IMR-90 (cell line): ENCODE measurements around the gene GRIN2D. TPM values are rescaled to one million over a fixed set of nuclear protein-coding genes. Genes with fewer than 3 reads are reported as not detected.

Experiments
- ATAC-seq: fragments of 200-7000 bp; cut with Tn5 transposase; 2 replicates; pipeline ENCODE4 v1.9.1; 2020; ENCODE audit warnings: low read depth, mild to moderate bottlenecking, moderate library complexity
- BruUV-seq: library from RNA; stranded (reverse); fragments of 400-500 nt; replicated peaks from 2 replicates; lab custom pipeline; 2021; lab: Mats Ljungman, UMichigan
- CTCF ChIA-PET: fragments of 300-600 bp; formaldehyde crosslinking; extraction: SDS; loops from one replicate; lab custom pipeline; 2021; ENCODE audit warnings: antibody characterized with exemption; lab: Yijun Ruan, JAX
- POLR2A ChIA-PET: fragments of 300-600 bp; sonication (Branson Sonifier 250); formaldehyde crosslinking; loops from one replicate; lab custom pipeline; 2022; ENCODE audit warnings: antibody characterized with exemption; ENCODE audit not compliant: unreplicated experiment; lab: Charles Lee
- DNase-seq: peaks from one replicate; pipeline ENCODE4 v3.0.0; 2013
- H2AFZ ChIP-seq: replicated peaks from 2 replicates; pipeline ENCODE3; 2013; ENCODE audit warnings: low read length, mild to moderate bottlenecking; ENCODE audit not compliant: poor library complexity
- H2AK5ac ChIP-seq: 2 replicates; pipeline ENCODE4 v1.6.1; 2013; ENCODE audit warnings: low read depth, low read length, inconsistent platforms
- H2AK9ac ChIP-seq: replicated peaks from 2 replicates; pipeline ENCODE3; 2013; ENCODE audit warnings: mild to moderate bottlenecking, low read depth, low read length, moderate library complexity; ENCODE audit not compliant: poor library complexity
- H2BK120ac ChIP-seq: 2 replicates; pipeline ENCODE4 v1.6.1; 2013; ENCODE audit warnings: low read depth, low read length, inconsistent platforms
- H2BK15ac ChIP-seq: 3 replicates; pipeline ENCODE4 v1.6.1; 2013; ENCODE audit warnings: low read depth, low read length, inconsistent platforms
- H2BK20ac ChIP-seq: 2 replicates; pipeline ENCODE4 v1.6.1; 2013; ENCODE audit warnings: low read depth, mild to moderate bottlenecking, inconsistent platforms, low read length, moderate library complexity
- H2BK5ac ChIP-seq: 2 replicates; pipeline ENCODE4 v1.6.1; 2013; ENCODE audit warnings: mild to moderate bottlenecking, low read depth, low read length, inconsistent platforms; ENCODE audit not compliant: poor library complexity, severe bottlenecking
- H3K14ac ChIP-seq: replicated peaks from 2 replicates; pipeline ENCODE4 v1.6.1; 2013; ENCODE audit warnings: low read depth, low read length, inconsistent platforms
- H3K18ac ChIP-seq: 2 replicates; pipeline ENCODE4 v1.6.1; 2013; ENCODE audit warnings: low read depth, low read length, control low read depth
- H3K23ac ChIP-seq: 2 replicates; pipeline ENCODE4 v1.6.1; 2013; ENCODE audit warnings: low read depth, low read length, inconsistent platforms
- H3K27ac ChIP-seq: 2 replicates; pipeline ENCODE4 v1.5.1; 2013; ENCODE audit warnings: mild to moderate bottlenecking, control low read depth, low read length; ENCODE audit not compliant: insufficient read depth
- H3K27me3 ChIP-seq: 2 replicates; pipeline ENCODE4 v1.6.1; 2013; ENCODE audit warnings: low read length; ENCODE audit not compliant: control insufficient read depth, insufficient read depth
- H3K36me3 ChIP-seq: 2 replicates; pipeline ENCODE4 v1.6.1; 2013; ENCODE audit warnings: low read length, mixed read lengths; ENCODE audit not compliant: control insufficient read depth, insufficient read depth
- H3K4ac ChIP-seq: 2 replicates; pipeline ENCODE4 v1.6.1; 2013; ENCODE audit warnings: low read depth, low read length, inconsistent platforms
- H3K4me1 ChIP-seq: 2 replicates; pipeline ENCODE4 v1.6.1; 2013; ENCODE audit warnings: low read length, mixed read lengths; ENCODE audit not compliant: control insufficient read depth, insufficient read depth
- H3K4me2 ChIP-seq: 2 replicates; pipeline ENCODE4 v1.6.1; 2013; ENCODE audit warnings: low read depth, mild to moderate bottlenecking, control low read depth, low read length, moderate library complexity
- H3K4me3 ChIP-seq: 2 replicates; pipeline ENCODE4 v1.5.1; 2013; ENCODE audit warnings: low read depth, mild to moderate bottlenecking, control low read depth, low read length, moderate library complexity; ENCODE audit not compliant: insufficient read depth
- H3K56ac ChIP-seq: 2 replicates; pipeline ENCODE4 v1.6.1; 2013; ENCODE audit warnings: low read length, inconsistent platforms; ENCODE audit not compliant: insufficient read depth; ENCODE audit errors: extremely low read depth
- H3K79me1 ChIP-seq, 2 experiments: 2 replicates each; pipeline ENCODE4 v1.6.1; 2013; ENCODE audit warnings: low read length in 2 of 2, inconsistent platforms in 1 of 2, low read depth in 1 of 2
- H3K9ac ChIP-seq: 2 replicates; pipeline ENCODE4 v1.6.1; 2013; ENCODE audit warnings: low read depth, low read length, control low read depth
- H3K9me1 ChIP-seq: 2 replicates; pipeline ENCODE4 v1.6.1; 2013; ENCODE audit warnings: low read length, inconsistent platforms; ENCODE audit not compliant: insufficient read depth
- H3K9me3 ChIP-seq: 2 replicates; pipeline ENCODE4 v1.6.1; 2013; ENCODE audit warnings: low read length; ENCODE audit not compliant: control insufficient read depth, insufficient read depth
- H4K20me1 ChIP-seq: 2 replicates; pipeline ENCODE4 v1.6.1; 2013; ENCODE audit warnings: low read length, inconsistent platforms; ENCODE audit not compliant: insufficient read depth
- H4K5ac ChIP-seq: 2 replicates; pipeline ENCODE4 v1.6.1; 2013; ENCODE audit warnings: mild to moderate bottlenecking, low read depth, low read length, control low read depth
- H4K8ac ChIP-seq, 2 experiments: 2 replicates each; pipeline ENCODE4 v1.6.1; 2013; ENCODE audit warnings: low read depth in 2 of 2, low read length in 2 of 2, control low read depth in 1 of 2, inconsistent platforms in 1 of 2
- H4K91ac ChIP-seq: 2 replicates; pipeline ENCODE4 v1.6.1; 2013; ENCODE audit warnings: low read depth, low read length, inconsistent platforms; ENCODE audit not compliant: insufficient read depth
- BHLHE40 ChIP-seq: fragments of 150-350 bp; IDR thresholded peaks from 2 replicates; pipeline ENCODE4 v1.6.1; 2016; ENCODE audit warnings: mild to moderate bottlenecking, low read depth, low read length
- CEBPB ChIP-seq: IDR thresholded peaks from 2 replicates; pipeline ENCODE4 v1.6.1; 2012; ENCODE audit warnings: low read depth, low read length, improper control_type of control experiment
- CHD1 ChIP-seq: IDR thresholded peaks from 2 replicates; pipeline ENCODE4 v1.6.1; 2012; ENCODE audit warnings: low read depth, low read length, improper control_type of control experiment
- FOS ChIP-seq: fragments of 150-350 bp; IDR thresholded peaks from 2 replicates; pipeline ENCODE4 v1.6.1; 2016; ENCODE audit warnings: low read depth, low read length
- MAFK ChIP-seq: IDR thresholded peaks from 2 replicates; pipeline ENCODE4 v1.6.1; 2012; ENCODE audit warnings: low read depth, low read length, improper control_type of control experiment
- MAZ ChIP-seq: IDR thresholded peaks from 2 replicates; pipeline ENCODE4 v1.6.1; 2012; ENCODE audit warnings: low read depth, mild to moderate bottlenecking, low read length, improper control_type of control experiment, moderate library complexity, borderline replicate concordance
- MXI1 ChIP-seq: IDR thresholded peaks from 2 replicates; pipeline ENCODE4 v1.6.1; 2012; ENCODE audit warnings: low read depth, mild to moderate bottlenecking, low read length, moderate library complexity, borderline replicate concordance
- NFE2L2 ChIP-seq: fragments of 150-350 bp; IDR thresholded peaks from 2 replicates; pipeline ENCODE4 v1.6.1; 2016; ENCODE audit warnings: low read depth, mild to moderate bottlenecking, low read length
- POLR2A ChIP-seq: IDR thresholded peaks from 2 replicates; pipeline ENCODE4 v1.6.1; 2012; ENCODE audit warnings: mild to moderate bottlenecking, low read depth, low read length
- RAD21 ChIP-seq: IDR thresholded peaks from 2 replicates; pipeline ENCODE4 v1.6.1; 2012; ENCODE audit warnings: low read length, improper control_type of control experiment
- RCOR1 ChIP-seq: IDR thresholded peaks from 2 replicates; pipeline ENCODE4 v1.6.1; 2012; ENCODE audit warnings: mild to moderate bottlenecking, low read length, improper control_type of control experiment; ENCODE audit not compliant: insufficient replicate concordance
- RFX5 ChIP-seq: IDR thresholded peaks from 2 replicates; pipeline ENCODE4 v1.8.0; 2012; ENCODE audit warnings: low read depth, mild to moderate bottlenecking, low read length, moderate library complexity
- SMC3 ChIP-seq: fragments of 150-350 bp; IDR thresholded peaks from 2 replicates; pipeline ENCODE4 v1.6.1; 2016; ENCODE audit warnings: low read depth, mild to moderate bottlenecking, antibody characterized with exemption, low read length, moderate library complexity
- WGBS, 2 experiments: methylation state at CpG; one replicate each; pipeline versions ENCODE4 v1.1.5 to v1.1.7; 2013; ENCODE audit warnings: missing lambda C conversion rate in 2 of 2; ENCODE audit not compliant: insufficient read length in 1 of 2; ENCODE audit errors: extremely low coverage in 2 of 2; 5-methylcytosine and 5-hydroxymethylcytosine counted together
- dilution Hi-C: fragments of 300-500 bp; cut with HindIII; formaldehyde crosslinking; loops from one replicate; pipeline ENCODE4 v1.14.3; 2018; ENCODE audit warnings: low sequenced_read_pairs; ENCODE audit not compliant: unreplicated experiment
- in situ Hi-C: fragments of 300-500 bp; cut with MboI; formaldehyde crosslinking; loops from 3 replicates; pipeline ENCODE4 v1.14.3; 2019; ENCODE audit warnings: low sequenced_read_pairs, inconsistent platforms, mixed read lengths
- intact Hi-C: fragments of 100-400 bp; cut with micrococcal nuclease; formaldehyde crosslinking; loops from 2 replicates; pipeline ENCODE4 v1.10.0; 2022
- polyA plus RNA-seq, 3 experiments: library from polyadenylated mRNA; depleted of rRNA; stranded (reverse); fragments of >200 nt; gene quantifications; 2 replicates each; pipeline ENCODE4 v1.2.3, GENCODE V29; 2012; ENCODE audit warnings: low replicate concordance in 1 of 3
- total RNA-seq: library from RNA; depleted of rRNA; stranded (reverse); fragments of >200 nt; gene quantifications from 2 replicates; pipeline ENCODE4 v1.2.3, GENCODE V29; 2012
- TF ChIP-seq, protein P1 (sequence below): fragments of 150-350 bp; IDR thresholded peaks from 2 replicates; pipeline ENCODE4 v1.6.1; 2016; ENCODE audit warnings: low read depth, mild to moderate bottlenecking, low read length, moderate library complexity, borderline replicate concordance
- TF ChIP-seq, protein P2 (sequence below): fragments of 150-350 bp; IDR thresholded peaks from 2 replicates; pipeline ENCODE4 v1.6.1; 2017; ENCODE audit warnings: mild to moderate bottlenecking, antibody characterized with exemption, low read length, low read depth
- TF ChIP-seq, protein P3 (sequence below): conservative IDR thresholded peaks from 2 replicates; pipeline ENCODE4 v1.5.1; 2012; ENCODE audit warnings: mild to moderate bottlenecking, low read depth, low read length, improper control_type of control experiment

Gene GRIN2D
- total and polyA plus RNA-seq, 2 of the 4 experiments (the other 2 are of a cell fraction), result under 0.01 to 0.24 TPM

DNA sequence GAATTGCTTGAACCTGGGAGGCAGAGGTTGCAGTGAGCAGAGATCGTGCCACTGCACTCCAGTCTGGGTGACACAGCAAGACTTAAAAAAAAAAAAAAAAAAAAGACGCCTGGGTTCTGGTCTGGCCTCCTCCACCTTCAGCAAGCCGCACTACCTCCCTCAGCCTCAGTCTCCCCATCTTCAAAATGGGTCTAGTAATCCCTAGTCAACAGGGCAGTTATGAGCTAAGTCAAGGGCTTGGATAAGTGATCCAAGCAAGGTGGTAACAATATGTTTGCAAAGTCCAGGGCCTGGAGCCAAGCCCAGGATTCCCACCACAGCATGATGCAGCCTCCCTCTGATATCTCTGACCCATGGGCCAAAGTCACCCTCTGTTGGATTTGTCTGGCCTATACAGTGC lies 6.5 kb upstream of the GRIN2D start:
- H3K18ac ChIP-seq, result no peak overlapping the region
- WGBS, 2 experiments, result no CpG with 5 or more reads among the region's 3 CpGs
- no peak overlapping the region for H3K9ac ChIP-seq
- no peak for ATAC-seq
- no peaks in the 10 kb centered on the region for H3K27me3 ChIP-seq
- H4K20me1 ChIP-seq, result peaks cover 13% of the 10 kb centered on the region; the same call in 1 of the 2 replicates
- no TSS peak for BruUV-seq
- H3K4me3 ChIP-seq, result no peak overlapping the region
- no peak overlapping the region for H2BK20ac ChIP-seq
- dilution Hi-C loops (no loop called here), intact Hi-C loops (no loop called here), in situ Hi-C loops (no loop called here)
- H4K8ac ChIP-seq, result no peak overlapping the region
- no peak overlapping the region for H3K4me2 ChIP-seq
- TF ChIP-seq BHLHE40 (no peak), RCOR1 (no peak), FOS (no peak), RAD21 (no peak), POLR2A (no peak), MXI1 (no peak), MAFK (no peak), CEBPB (no peak), SMC3 (no peak), RFX5 (no peak), MAZ (no peak), NFE2L2 (no peak), CHD1 (no peak)
- TF ChIP-seq, protein P1, sequence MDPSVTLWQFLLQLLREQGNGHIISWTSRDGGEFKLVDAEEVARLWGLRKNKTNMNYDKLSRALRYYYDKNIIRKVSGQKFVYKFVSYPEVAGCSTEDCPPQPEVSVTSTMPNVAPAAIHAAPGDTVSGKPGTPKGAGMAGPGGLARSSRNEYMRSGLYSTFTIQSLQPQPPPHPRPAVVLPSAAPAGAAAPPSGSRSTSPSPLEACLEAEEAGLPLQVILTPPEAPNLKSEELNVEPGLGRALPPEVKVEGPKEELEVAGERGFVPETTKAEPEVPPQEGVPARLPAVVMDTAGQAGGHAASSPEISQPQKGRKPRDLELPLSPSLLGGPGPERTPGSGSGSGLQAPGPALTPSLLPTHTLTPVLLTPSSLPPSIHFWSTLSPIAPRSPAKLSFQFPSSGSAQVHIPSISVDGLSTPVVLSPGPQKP, result no peak
- TF ChIP-seq, protein P2, sequence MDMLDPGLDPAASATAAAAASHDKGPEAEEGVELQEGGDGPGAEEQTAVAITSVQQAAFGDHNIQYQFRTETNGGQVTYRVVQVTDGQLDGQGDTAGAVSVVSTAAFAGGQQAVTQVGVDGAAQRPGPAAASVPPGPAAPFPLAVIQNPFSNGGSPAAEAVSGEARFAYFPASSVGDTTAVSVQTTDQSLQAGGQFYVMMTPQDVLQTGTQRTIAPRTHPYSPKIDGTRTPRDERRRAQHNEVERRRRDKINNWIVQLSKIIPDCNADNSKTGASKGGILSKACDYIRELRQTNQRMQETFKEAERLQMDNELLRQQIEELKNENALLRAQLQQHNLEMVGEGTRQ, result no peak
- TF ChIP-seq, protein P3, sequence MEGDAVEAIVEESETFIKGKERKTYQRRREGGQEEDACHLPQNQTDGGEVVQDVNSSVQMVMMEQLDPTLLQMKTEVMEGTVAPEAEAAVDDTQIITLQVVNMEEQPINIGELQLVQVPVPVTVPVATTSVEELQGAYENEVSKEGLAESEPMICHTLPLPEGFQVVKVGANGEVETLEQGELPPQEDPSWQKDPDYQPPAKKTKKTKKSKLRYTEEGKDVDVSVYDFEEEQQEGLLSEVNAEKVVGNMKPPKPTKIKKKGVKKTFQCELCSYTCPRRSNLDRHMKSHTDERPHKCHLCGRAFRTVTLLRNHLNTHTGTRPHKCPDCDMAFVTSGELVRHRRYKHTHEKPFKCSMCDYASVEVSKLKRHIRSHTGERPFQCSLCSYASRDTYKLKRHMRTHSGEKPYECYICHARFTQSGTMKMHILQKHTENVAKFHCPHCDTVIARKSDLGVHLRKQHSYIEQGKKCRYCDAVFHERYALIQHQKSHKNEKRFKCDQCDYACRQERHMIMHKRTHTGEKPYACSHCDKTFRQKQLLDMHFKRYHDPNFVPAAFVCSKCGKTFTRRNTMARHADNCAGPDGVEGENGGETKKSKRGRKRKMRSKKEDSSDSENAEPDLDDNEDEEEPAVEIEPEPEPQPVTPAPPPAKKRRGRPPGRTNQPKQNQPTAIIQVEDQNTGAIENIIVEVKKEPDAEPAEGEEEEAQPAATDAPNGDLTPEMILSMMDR, result no peak
- H3K4me1 ChIP-seq, result peaks cover 4% of the 10 kb centered on the region; the same call in 1 of the 2 replicates
- H3K9me1 ChIP-seq, result peaks cover 4% of the 10 kb centered on the region; the same call in 1 of the 2 replicates
- no peak overlapping the region for H2BK15ac ChIP-seq
- H2AFZ ChIP-seq, result no peak overlapping the region
- H2AK5ac ChIP-seq, result no peak overlapping the region
- no peak overlapping the region for H4K91ac ChIP-seq
- H3K27ac ChIP-seq, result no peak overlapping the region
- ChIA-PET POLR2A (no interaction called here), CTCF (interaction anchor here (0.7 kb wide), 1 partner anchor 54 kb away, joined by 3 read pairs; no protein-coding TSS in a partner anchor)
- no peak overlapping the region for H4K5ac ChIP-seq
- no peak overlapping the region for H2AK9ac ChIP-seq
- no peak for DNase-seq
- H3K9me3 ChIP-seq, result no peaks in the 10 kb centered on the region
- H3K14ac ChIP-seq, result no peak overlapping the region
- no peak overlapping the region for H3K23ac ChIP-seq
- no peak overlapping the region for H3K4ac ChIP-seq
- peaks cover 50% of the 10 kb centered on the region for H3K36me3 ChIP-seq
- H3K56ac ChIP-seq, result no peak overlapping the region
- no peak overlapping the region for H2BK5ac ChIP-seq
- H3K79me1 ChIP-seq, result peaks cover 20 to 62% of the 10 kb centered on the region in 2 experiments
- no peak overlapping the region for H2BK120ac ChIP-seq
